Activated T-helper 1 cell treated with anti-CD3 and anti-CD28 coated beads, Interleukin-12 subunit alpha, Interleukin-12 subunit beta, Interleukin-2, Interleukin-4 antibody, amounts not matched to agents 30 ng/mL and 10 ng/mL and 1 ng/mL, durations not matched to agents 14 hours and 24 hours and 36 hours (primary cell): ENCODE results near the gene PRAMEF20. TPM values are rescaled to one million over a fixed set of nuclear protein-coding genes. Genes with fewer than 3 reads are reported as not detected.
"Not testable (repeated sequence)": the region's sequence is repeated elsewhere in the genome, so short reads cannot be mapped to it uniquely, and the experiment has no call there.

Experiments used
- DNase-seq: peaks from one replicate; pipeline ENCODE4 v3.0.0; 2021; ENCODE audit warnings: low spot score
- H3K27ac Mint-ChIP-seq: one replicate; pipeline ENCODE4 v1.8.0; 2021; ENCODE audit warnings: mild to moderate bottlenecking, mixed read lengths
- H3K27me3 Mint-ChIP-seq: one replicate; pipeline ENCODE4 v1.8.0; 2022; ENCODE audit warnings: mild to moderate bottlenecking, moderate library complexity, mixed read lengths; ENCODE audit not compliant: insufficient read depth
- H3K36me3 Mint-ChIP-seq: one replicate; pipeline ENCODE4 v1.8.0; 2021; ENCODE audit warnings: low read depth, mixed read lengths
- H3K4me1 Mint-ChIP-seq: one replicate; pipeline ENCODE4 v1.8.0; 2021; ENCODE audit warnings: low read depth, mixed read lengths
- H3K4me3 Mint-ChIP-seq: one replicate; pipeline ENCODE4 v1.8.0; 2021; ENCODE audit warnings: mild to moderate bottlenecking, moderate library complexity, mixed read lengths
- H3K9me3 Mint-ChIP-seq: one replicate; pipeline ENCODE4 v1.8.0; 2021; ENCODE audit warnings: mixed read lengths
- intact Hi-C: fragments of 100-400 bp; cut with micrococcal nuclease; formaldehyde crosslinking; loops from one replicate; pipeline ENCODE4 v1.15.1; 2024
- total RNA-seq: library from RNA; stranded (reverse); gene quantifications from 2 replicates; pipeline ENCODE4 v1.2.3, GENCODE V29; 2022

Gene PRAMEF20
- total RNA-seq, 1 donor from 2014 or later: not detected

- DNase-seq, H3K4me1 Mint-ChIP-seq, intact Hi-C loops, H3K36me3 Mint-ChIP-seq, H3K27me3 Mint-ChIP-seq, H3K27ac Mint-ChIP-seq, H3K4me3 Mint-ChIP-seq, H3K9me3 Mint-ChIP-seq: not testable (repeated sequence)
Observed at GRCh38 chr1:13433694-13434358, 23.6 kb downstream of the PRAMEF20 start.

GRCh38 chr1:13435458-13435857 lies 25.2 kb downstream of the PRAMEF20 start:
- Mint-ChIP-seq H3K4me1 (no peaks in the 10 kb centered on the region), H3K27ac (no peak overlapping the region), H3K9me3 (no peaks in the 10 kb centered on the region), H3K4me3 (no peak overlapping the region), H3K36me3 (no peaks in the 10 kb centered on the region), H3K27me3 (no peaks in the 10 kb centered on the region)
- no peak for DNase-seq
- intact Hi-C loops: no loop called here

GRCh38 chr1:13439104-13439783 lies 29.0 kb downstream of the PRAMEF20 start:
- H3K27ac Mint-ChIP-seq, H3K4me3 Mint-ChIP-seq, H3K27me3 Mint-ChIP-seq, H3K9me3 Mint-ChIP-seq, DNase-seq, H3K36me3 Mint-ChIP-seq, H3K4me1 Mint-ChIP-seq, intact Hi-C loops: not testable (repeated sequence)

- H3K27me3 Mint-ChIP-seq: peaks cover 1% of the 10 kb centered on the region
- no peak for DNase-seq
- no peak overlapping the region for H3K27ac Mint-ChIP-seq
- intact Hi-C loops: no loop called here
- H3K36me3 Mint-ChIP-seq: no peaks in the 10 kb centered on the region
- H3K4me1 Mint-ChIP-seq: no peaks in the 10 kb centered on the region
- no peak overlapping the region for H3K4me3 Mint-ChIP-seq
- H3K9me3 Mint-ChIP-seq: no peaks in the 10 kb centered on the region
Observed at GRCh38 chr1:13443335-13443979, 33.2 kb downstream of the PRAMEF20 start.

- Mint-ChIP-seq H3K27me3 (no peaks in the 10 kb centered on the region), H3K4me1 (no peaks in the 10 kb centered on the region), H3K9me3 (no peaks in the 10 kb centered on the region), H3K27ac (no peak overlapping the region), H3K4me3 (no peak overlapping the region), H3K36me3 (no peaks in the 10 kb centered on the region)
- intact Hi-C loops: no loop called here
- DNase-seq: no peak
Observed at GRCh38 chr1:13450204-13450603, 40.0 kb downstream of the PRAMEF20 start.

GRCh38 chr1:13451399-13451965 lies 41.2 kb downstream of the PRAMEF20 start:
- DNase-seq: no peak
- Mint-ChIP-seq H3K36me3 (no peaks in the 10 kb centered on the region), H3K27me3 (no peaks in the 10 kb centered on the region), H3K4me1 (no peaks in the 10 kb centered on the region), H3K4me3 (no peak overlapping the region), H3K27ac (no peak overlapping the region), H3K9me3 (no peaks in the 10 kb centered on the region)
- intact Hi-C loops: no loop called here

- no peak overlapping the region for H3K27ac Mint-ChIP-seq
- no peak for DNase-seq
- H3K27me3 Mint-ChIP-seq: no peaks in the 10 kb centered on the region
- no peaks in the 10 kb centered on the region for H3K36me3 Mint-ChIP-seq
- no peak overlapping the region for H3K4me3 Mint-ChIP-seq
- no peaks in the 10 kb centered on the region for H3K4me1 Mint-ChIP-seq
- H3K9me3 Mint-ChIP-seq: no peaks in the 10 kb centered on the region
- intact Hi-C loops: no loop called here
Observed at GRCh38 chr1:13456904-13457532, 46.8 kb downstream of the PRAMEF20 start.

GRCh38 chr1:13461977-13462376 lies 51.7 kb downstream of the PRAMEF20 start:
- intact Hi-C loops: no loop called here

GRCh38 chr1:13462682-13463081 lies 52.4 kb downstream of the PRAMEF20 start:
- Mint-ChIP-seq H3K27me3 (peaks cover 1% of the 10 kb centered on the region), H3K9me3 (no peaks in the 10 kb centered on the region), H3K36me3 (no peaks in the 10 kb centered on the region), H3K27ac (no peak overlapping the region), H3K4me3 (no peak overlapping the region), H3K4me1 (no peaks in the 10 kb centered on the region)
- DNase-seq: no peak
- intact Hi-C loops: no loop called here

More at GRCh38 chr1:13461977-13462376, 51.7 kb downstream of the PRAMEF20 start:
- Mint-ChIP-seq H3K27me3 (peaks cover 1% of the 10 kb centered on the region), H3K4me1 (no peaks in the 10 kb centered on the region), H3K36me3 (no peaks in the 10 kb centered on the region), H3K27ac (no peak overlapping the region), H3K4me3 (no peak overlapping the region), H3K9me3 (no peaks in the 10 kb centered on the region)
- no peak for DNase-seq

GRCh38 chr1:13465515-13465914 lies 55.3 kb downstream of the PRAMEF20 start:
- no peak for DNase-seq
- no peak overlapping the region for H3K27ac Mint-ChIP-seq
- no peak overlapping the region for H3K4me3 Mint-ChIP-seq
- H3K36me3 Mint-ChIP-seq: no peaks in the 10 kb centered on the region
- no peaks in the 10 kb centered on the region for H3K9me3 Mint-ChIP-seq
- intact Hi-C loops: no loop called here
- peaks cover 1% of the 10 kb centered on the region for H3K27me3 Mint-ChIP-seq
- H3K4me1 Mint-ChIP-seq: no peaks in the 10 kb centered on the region

- Mint-ChIP-seq H3K36me3 (no peaks in the 10 kb centered on the region), H3K9me3 (no peaks in the 10 kb centered on the region), H3K27ac (no peak overlapping the region), H3K4me3 (no peak overlapping the region), H3K4me1 (no peaks in the 10 kb centered on the region), H3K27me3 (no peaks in the 10 kb centered on the region)
- intact Hi-C loops: no loop called here
- no peak for DNase-seq
Observed at GRCh38 chr1:13469343-13469742, 59.1 kb downstream of the PRAMEF20 start.
